ENCODE data around the gene MPRIP. TPM values are rescaled to one million over a fixed set of nuclear protein-coding genes. Genes with fewer than 3 reads are reported as not detected.

The MPRIP gene
- total and polyA plus RNA-seq, 2 of the 13 experiments (the other 11 are each of a cell fraction or from before 2014, with no cell fraction given): 50.2 to 52.4 TPM

DNA sequence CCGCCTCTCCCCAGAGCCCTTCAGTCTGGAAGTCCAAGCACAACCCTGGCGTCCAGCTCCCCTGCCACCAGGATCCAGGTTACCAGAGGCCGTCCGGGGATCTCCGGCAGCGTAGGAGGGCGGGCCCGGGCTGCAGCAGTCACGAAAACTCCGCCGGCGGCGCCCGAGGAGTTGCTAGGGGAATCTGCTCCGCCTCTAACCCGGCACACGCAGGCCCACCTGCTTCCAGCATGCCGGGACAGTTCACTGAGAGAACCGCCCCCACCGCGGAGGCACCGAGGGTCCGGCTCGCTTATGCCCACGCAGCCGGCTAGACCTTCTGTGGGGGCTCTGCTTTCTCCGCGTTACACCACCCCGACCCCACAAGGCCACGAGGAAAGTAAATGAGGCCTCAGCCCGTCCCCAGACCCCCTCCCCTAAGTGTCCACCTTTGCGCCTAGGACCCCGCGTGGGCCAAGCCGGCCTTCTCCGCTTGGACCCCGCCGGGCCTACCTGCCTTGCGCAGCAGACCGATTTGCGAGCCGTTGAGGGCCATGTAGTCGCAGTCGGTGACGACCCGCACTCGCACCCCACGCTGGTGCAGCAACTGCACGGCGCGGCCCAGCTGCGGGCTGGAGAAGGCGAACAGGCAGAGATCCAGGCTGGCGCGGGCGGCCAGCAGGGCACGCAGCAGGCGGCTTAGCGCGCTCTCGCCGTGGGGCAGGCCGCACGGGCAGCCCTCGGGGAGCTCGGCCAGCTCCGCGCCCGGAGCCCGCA is 163.3 kb downstream of the MPRIP start (continued):
- no peak for TF ChIP-seq JUNB (CRISPR knock-in tag; IDR thresholded peaks at IDR 0.05; ENCODE audit: borderline replicate concordance)
- TF ChIP-seq ZNF343 (CRISPR knock-in tag; IDR thresholded peaks at IDR 0.05): 0 out of 2 replicates have a peak, but pooled peaks have one; percentile 15
- TF ChIP-seq, protein P1, sequence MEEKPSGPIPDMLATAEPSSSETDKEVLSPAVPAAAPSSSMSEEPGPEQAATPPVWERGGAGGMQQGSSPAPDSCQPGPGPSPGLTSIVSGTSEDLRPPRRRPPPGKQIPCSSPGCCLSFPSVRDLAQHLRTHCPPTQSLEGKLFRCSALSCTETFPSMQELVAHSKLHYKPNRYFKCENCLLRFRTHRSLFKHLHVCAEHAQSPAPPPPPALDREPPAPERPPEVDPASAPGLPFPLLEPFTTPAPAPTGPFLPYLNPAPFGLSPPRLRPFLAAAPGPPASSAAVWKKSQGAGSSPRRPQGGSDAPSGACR (CRISPR knock-in tag; IDR thresholded peaks at IDR 0.05): no peak
- TF ChIP-seq GTF2F1 (IDR thresholded peaks at IDR 0.05; ENCODE audit: low read length): no peak
- no peak for TF ChIP-seq ZNF678 (CRISPR knock-in tag; IDR thresholded peaks at IDR 0.05)
- no peak for TF ChIP-seq JUND (CRISPR knock-in tag; IDR thresholded peaks at IDR 0.05)
- no peak for TF ChIP-seq SMARCC2 (IDR thresholded peaks at IDR 0.05)
- TF ChIP-seq, protein P2, sequence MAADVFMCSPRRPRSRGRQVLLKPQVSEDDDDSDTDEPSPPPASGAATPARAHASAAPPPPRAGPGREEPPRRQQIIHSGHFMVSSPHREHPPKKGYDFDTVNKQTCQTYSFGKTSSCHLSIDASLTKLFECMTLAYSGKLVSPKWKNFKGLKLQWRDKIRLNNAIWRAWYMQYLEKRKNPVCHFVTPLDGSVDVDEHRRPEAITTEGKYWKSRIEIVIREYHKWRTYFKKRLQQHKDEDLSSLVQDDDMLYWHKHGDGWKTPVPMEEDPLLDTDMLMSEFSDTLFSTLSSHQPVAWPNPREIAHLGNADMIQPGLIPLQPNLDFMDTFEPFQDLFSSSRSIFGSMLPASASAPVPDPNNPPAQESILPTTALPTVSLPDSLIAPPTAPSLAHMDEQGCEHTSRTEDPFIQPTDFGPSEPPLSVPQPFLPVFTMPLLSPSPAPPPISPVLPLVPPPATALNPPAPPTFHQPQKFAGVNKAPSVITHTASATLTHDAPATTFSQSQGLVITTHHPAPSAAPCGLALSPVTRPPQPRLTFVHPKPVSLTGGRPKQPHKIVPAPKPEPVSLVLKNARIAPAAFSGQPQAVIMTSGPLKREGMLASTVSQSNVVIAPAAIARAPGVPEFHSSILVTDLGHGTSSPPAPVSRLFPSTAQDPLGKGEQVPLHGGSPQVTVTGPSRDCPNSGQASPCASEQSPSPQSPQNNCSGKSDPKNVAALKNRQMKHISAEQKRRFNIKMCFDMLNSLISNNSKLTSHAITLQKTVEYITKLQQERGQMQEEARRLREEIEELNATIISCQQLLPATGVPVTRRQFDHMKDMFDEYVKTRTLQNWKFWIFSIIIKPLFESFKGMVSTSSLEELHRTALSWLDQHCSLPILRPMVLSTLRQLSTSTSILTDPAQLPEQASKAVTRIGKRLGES (CRISPR knock-in tag; IDR thresholded peaks at IDR 0.05; ENCODE audit: borderline replicate concordance): no peak
- TF ChIP-seq, protein P3, sequence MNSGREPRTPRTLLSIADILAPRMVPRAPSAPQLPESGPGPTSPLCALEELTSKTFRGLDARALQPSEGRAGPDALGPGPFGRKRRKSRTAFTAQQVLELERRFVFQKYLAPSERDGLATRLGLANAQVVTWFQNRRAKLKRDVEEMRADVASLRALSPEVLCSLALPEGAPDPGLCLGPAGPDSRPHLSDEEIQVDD (CRISPR knock-in tag; IDR thresholded peaks at IDR 0.05; ENCODE audit: borderline replicate concordance): no peak
- TF ChIP-seq, protein P4, sequence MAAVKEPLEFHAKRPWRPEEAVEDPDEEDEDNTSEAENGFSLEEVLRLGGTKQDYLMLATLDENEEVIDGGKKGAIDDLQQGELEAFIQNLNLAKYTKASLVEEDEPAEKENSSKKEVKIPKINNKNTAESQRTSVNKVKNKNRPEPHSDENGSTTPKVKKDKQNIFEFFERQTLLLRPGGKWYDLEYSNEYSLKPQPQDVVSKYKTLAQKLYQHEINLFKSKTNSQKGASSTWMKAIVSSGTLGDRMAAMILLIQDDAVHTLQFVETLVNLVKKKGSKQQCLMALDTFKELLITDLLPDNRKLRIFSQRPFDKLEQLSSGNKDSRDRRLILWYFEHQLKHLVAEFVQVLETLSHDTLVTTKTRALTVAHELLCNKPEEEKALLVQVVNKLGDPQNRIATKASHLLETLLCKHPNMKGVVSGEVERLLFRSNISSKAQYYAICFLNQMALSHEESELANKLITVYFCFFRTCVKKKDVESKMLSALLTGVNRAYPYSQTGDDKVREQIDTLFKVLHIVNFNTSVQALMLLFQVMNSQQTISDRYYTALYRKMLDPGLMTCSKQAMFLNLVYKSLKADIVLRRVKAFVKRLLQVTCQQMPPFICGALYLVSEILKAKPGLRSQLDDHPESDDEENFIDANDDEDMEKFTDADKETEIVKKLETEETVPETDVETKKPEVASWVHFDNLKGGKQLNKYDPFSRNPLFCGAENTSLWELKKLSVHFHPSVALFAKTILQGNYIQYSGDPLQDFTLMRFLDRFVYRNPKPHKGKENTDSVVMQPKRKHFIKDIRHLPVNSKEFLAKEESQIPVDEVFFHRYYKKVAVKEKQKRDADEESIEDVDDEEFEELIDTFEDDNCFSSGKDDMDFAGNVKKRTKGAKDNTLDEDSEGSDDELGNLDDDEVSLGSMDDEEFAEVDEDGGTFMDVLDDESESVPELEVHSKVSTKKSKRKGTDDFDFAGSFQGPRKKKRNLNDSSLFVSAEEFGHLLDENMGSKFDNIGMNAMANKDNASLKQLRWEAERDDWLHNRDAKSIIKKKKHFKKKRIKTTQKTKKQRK (IDR thresholded peaks at IDR 0.05; ENCODE audit: low read length): no peak
- TF ChIP-seq, protein P5, sequence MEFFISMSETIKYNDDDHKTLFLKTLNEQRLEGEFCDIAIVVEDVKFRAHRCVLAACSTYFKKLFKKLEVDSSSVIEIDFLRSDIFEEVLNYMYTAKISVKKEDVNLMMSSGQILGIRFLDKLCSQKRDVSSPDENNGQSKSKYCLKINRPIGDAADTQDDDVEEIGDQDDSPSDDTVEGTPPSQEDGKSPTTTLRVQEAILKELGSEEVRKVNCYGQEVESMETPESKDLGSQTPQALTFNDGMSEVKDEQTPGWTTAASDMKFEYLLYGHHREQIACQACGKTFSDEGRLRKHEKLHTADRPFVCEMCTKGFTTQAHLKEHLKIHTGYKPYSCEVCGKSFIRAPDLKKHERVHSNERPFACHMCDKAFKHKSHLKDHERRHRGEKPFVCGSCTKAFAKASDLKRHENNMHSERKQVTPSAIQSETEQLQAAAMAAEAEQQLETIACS (CRISPR knock-in tag; IDR thresholded peaks at IDR 0.05): no peak
- TF ChIP-seq ZNF672 (CRISPR knock-in tag; IDR thresholded peaks at IDR 0.05): no peak
- no peak for TF ChIP-seq ZNF446 (CRISPR knock-in tag; IDR thresholded peaks at IDR 0.05)
- TF ChIP-seq ZNF720 (CRISPR knock-in tag; IDR thresholded peaks at IDR 0.05): 0 out of 2 replicates have a peak, but pooled peaks have one; percentile 36
- no peak for TF ChIP-seq ZNF274 (CRISPR knock-in tag; IDR thresholded peaks at IDR 0.05)
- no peak for TF ChIP-seq NFIB (CRISPR knock-in tag; IDR thresholded peaks at IDR 0.05; ENCODE audit: borderline replicate concordance)
- TF ChIP-seq, protein P6, sequence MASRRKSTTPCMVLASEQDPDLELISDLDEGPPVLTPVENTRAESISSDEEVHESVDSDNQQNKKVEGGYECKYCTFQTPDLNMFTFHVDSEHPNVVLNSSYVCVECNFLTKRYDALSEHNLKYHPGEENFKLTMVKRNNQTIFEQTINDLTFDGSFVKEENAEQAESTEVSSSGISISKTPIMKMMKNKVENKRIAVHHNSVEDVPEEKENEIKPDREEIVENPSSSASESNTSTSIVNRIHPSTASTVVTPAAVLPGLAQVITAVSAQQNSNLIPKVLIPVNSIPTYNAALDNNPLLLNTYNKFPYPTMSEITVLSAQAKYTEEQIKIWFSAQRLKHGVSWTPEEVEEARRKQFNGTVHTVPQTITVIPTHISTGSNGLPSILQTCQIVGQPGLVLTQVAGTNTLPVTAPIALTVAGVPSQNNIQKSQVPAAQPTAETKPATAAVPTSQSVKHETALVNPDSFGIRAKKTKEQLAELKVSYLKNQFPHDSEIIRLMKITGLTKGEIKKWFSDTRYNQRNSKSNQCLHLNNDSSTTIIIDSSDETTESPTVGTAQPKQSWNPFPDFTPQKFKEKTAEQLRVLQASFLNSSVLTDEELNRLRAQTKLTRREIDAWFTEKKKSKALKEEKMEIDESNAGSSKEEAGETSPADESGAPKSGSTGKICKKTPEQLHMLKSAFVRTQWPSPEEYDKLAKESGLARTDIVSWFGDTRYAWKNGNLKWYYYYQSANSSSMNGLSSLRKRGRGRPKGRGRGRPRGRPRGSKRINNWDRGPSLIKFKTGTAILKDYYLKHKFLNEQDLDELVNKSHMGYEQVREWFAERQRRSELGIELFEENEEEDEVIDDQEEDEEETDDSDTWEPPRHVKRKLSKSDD (CRISPR knock-in tag; IDR thresholded peaks at IDR 0.05; ENCODE audit: low read depth): no peak
- no peak for TF ChIP-seq ZSCAN29 (CRISPR knock-in tag; conservative IDR thresholded peaks at IDR 0.05)
